Endothelial cell of umbilical vein (primary cell): Measurements from ENCODE around the gene FLVCR2. TPM values are rescaled to one million over a fixed set of nuclear protein-coding genes. Genes with fewer than 3 reads are reported as not detected.

Source experiments
- BruUV-seq: library from RNA; stranded (reverse); fragments of 400-500 nt; replicated peaks from 2 replicates; lab custom pipeline; 2021; lab: Mats Ljungman, UMichigan
- CTCF ChIA-PET: fragments of 300-600, 350-600 bp; sonication (Branson Sonifier 250); formaldehyde crosslinking; loops from one replicate; lab custom pipeline; 2021; ENCODE audit warnings: antibody characterized with exemption, inconsistent platforms; lab: Charles Lee
- POLR2A ChIA-PET: fragments of 300-600, 350-600 bp; sonication (Branson Sonifier 250); formaldehyde crosslinking; loops from one replicate; lab custom pipeline; 2021; ENCODE audit warnings: antibody characterized with exemption, inconsistent platforms; lab: Charles Lee
- DNase-seq: peaks from one replicate; pipeline ENCODE4 v3.0.0-alpha.2; 2011; ENCODE audit warnings: low read depth, low spot score
- FAIRE-seq: peaks from 2 replicates; lab custom pipeline; 2011; peaks lifted over from hg19 to GRCh38; lab: Jason Lieb, UNC
- H2AFZ ChIP-seq: 2 replicates; pipeline ENCODE4 v1.6.0; 2012; ENCODE audit warnings: low read depth, low read length, control low read depth, inconsistent platforms
- H3K27ac ChIP-seq: 2 replicates; pipeline ENCODE4 v1.5.1; 2011; ENCODE audit warnings: low read depth, mild to moderate bottlenecking, control low read depth, low read length, moderate library complexity; ENCODE audit not compliant: insufficient read depth
- H3K27me3 ChIP-seq, 2 experiments: 2 replicates each; pipeline versions ENCODE4 v1.6.0 to v1.6.1; 2011; ENCODE audit warnings: low read length in 2 of 2, mixed read lengths in 1 of 2; ENCODE audit not compliant: control insufficient read depth in 2 of 2, insufficient read depth in 2 of 2
- H3K36me3 ChIP-seq, 2 experiments: 2 replicates in 1 of 2; 3 replicates in 1 of 2; pipeline ENCODE4 v1.5.1; 2011; ENCODE audit warnings: low read length in 2 of 2, mild to moderate bottlenecking in 1 of 2, moderate library complexity in 1 of 2; ENCODE audit not compliant: control insufficient read depth in 2 of 2, insufficient read depth in 2 of 2; ENCODE audit errors: extremely low read depth in 1 of 2
- H3K4me1 ChIP-seq: 3 replicates; pipeline ENCODE4 v1.5.1; 2011; ENCODE audit warnings: mild to moderate bottlenecking, low read length; ENCODE audit not compliant: control insufficient read depth, insufficient read depth; ENCODE audit errors: extremely low read depth
- H3K4me2 ChIP-seq: 2 replicates; pipeline ENCODE4 v1.6.1; 2011; ENCODE audit warnings: low read length, control low read depth, mixed read lengths; ENCODE audit not compliant: insufficient read depth
- H3K4me3 ChIP-seq, 3 experiments: fragments of 200-600 bp in 1 of 3; sonication (generic), shearing (Covaris generic) in 1 of 3; replicated peaks in 1 of 3; 2 replicates each; pipeline ENCODE4 v1.5.1; 2011 to 2016; ENCODE audit warnings: control low read depth in 3 of 3, low read length in 3 of 3, mild to moderate bottlenecking in 2 of 3, inconsistent platforms in 1 of 3, low read depth in 1 of 3, moderate library complexity in 1 of 3; ENCODE audit not compliant: insufficient read depth in 1 of 3
- H3K79me2 ChIP-seq: 2 replicates; pipeline ENCODE4 v1.6.0; 2012; ENCODE audit warnings: low read length, inconsistent platforms; ENCODE audit not compliant: control insufficient read depth, insufficient read depth
- H3K9ac ChIP-seq: replicated peaks from 2 replicates; pipeline ENCODE3; 2011; ENCODE audit warnings: low read length, control low read depth; ENCODE audit not compliant: insufficient read depth; ENCODE audit errors: extremely low read depth
- H3K9me1 ChIP-seq: replicated peaks from 3 replicates; pipeline ENCODE4 v1.6.0; 2011; ENCODE audit warnings: mild to moderate bottlenecking, low read length; ENCODE audit not compliant: control insufficient read depth, insufficient read depth; ENCODE audit errors: extremely low read depth
- H3K9me3 ChIP-seq: replicated peaks from 2 replicates; pipeline ENCODE4 v1.5.1; 2012; ENCODE audit warnings: low read length, inconsistent platforms; ENCODE audit not compliant: control insufficient read depth, insufficient read depth
- H4K20me1 ChIP-seq: replicated peaks from 2 replicates; pipeline ENCODE3; 2011; ENCODE audit warnings: mild to moderate bottlenecking, low read length; ENCODE audit not compliant: control insufficient read depth, insufficient read depth; ENCODE audit errors: extremely low read depth
- EZH2 ChIP-seq: IDR thresholded peaks from 2 replicates; pipeline ENCODE4 v1.6.1; 2012; ENCODE audit warnings: borderline replicate concordance, low read depth, mild to moderate bottlenecking, moderate library complexity, low read length, inconsistent platforms; ENCODE audit not compliant: severe bottlenecking
- FOS ChIP-seq: IDR thresholded peaks from 2 replicates; pipeline ENCODE4 v1.6.1; 2011; ENCODE audit warnings: mild to moderate bottlenecking, low read length, moderate library complexity, borderline replicate concordance; ENCODE audit not compliant: insufficient read depth
- GATA2 ChIP-seq: IDR thresholded peaks from 2 replicates; pipeline ENCODE4 v1.7.0; 2011; ENCODE audit warnings: low read depth, mild to moderate bottlenecking, moderate library complexity, mixed read lengths, low read length; ENCODE audit not compliant: insufficient read length, insufficient read depth
- JUN ChIP-seq: IDR thresholded peaks from 2 replicates; pipeline ENCODE4 v1.6.1; 2011; ENCODE audit warnings: borderline replicate concordance, low read depth; ENCODE audit not compliant: insufficient read length, insufficient read depth
- POLR2A ChIP-seq: IDR thresholded peaks from 2 replicates; pipeline ENCODE4 v1.6.1; 2012; ENCODE audit warnings: low read depth, mild to moderate bottlenecking, control low read depth, low read length
- POLR2AphosphoS5 ChIP-seq: IDR thresholded peaks from 2 replicates; pipeline ENCODE4 v1.6.1; 2012; ENCODE audit warnings: low read depth, mild to moderate bottlenecking, control low read depth, low read length, moderate library complexity; ENCODE audit not compliant: insufficient read depth
- dilution Hi-C: fragments of 300-500 bp; cut with MboI; formaldehyde crosslinking; loops from one replicate; pipeline ENCODE4 v1.15.0; 2019; ENCODE audit warnings: low sequenced_read_pairs; ENCODE audit not compliant: extremely low pct_ligation_motif_present
- intact Hi-C: fragments of 100-400 bp; cut with micrococcal nuclease; formaldehyde crosslinking; loops from one replicate; pipeline ENCODE4 v1.10.0; 2022
- polyA plus RNA-seq, 4 experiments: library from polyadenylated mRNA; depleted of rRNA in 3 of 4; stranded (reverse) in 3 of 4; unstranded in 1 of 4; fragments of >200 nt; gene quantifications; 2 replicates each; pipeline versions ENCODE4 v1.2.1 to v1.2.3, GENCODE V29; 2011 to 2012; ENCODE audit warnings: missing spikeins in 1 of 4
- total RNA-seq: library from RNA; stranded (reverse); gene quantifications from 2 replicates; pipeline ENCODE4 v1.2.3, GENCODE V29; 2021
- TF ChIP-seq, protein P1 (sequence below): IDR thresholded peaks from 2 replicates; pipeline ENCODE4 v1.6.1; 2011; ENCODE audit not compliant: insufficient read depth, insufficient read length
- TF ChIP-seq, protein P2 (sequence below), 2 donors: IDR thresholded peaks; 1 replicate in 1 of 2; 2 replicates in 1 of 2; pipeline ENCODE4 v1.5.1; 2011; ENCODE audit warnings: low read length in 2 of 2, mild to moderate bottlenecking in 2 of 2, moderate library complexity in 2 of 2, control low read depth in 1 of 2, inconsistent platforms in 1 of 2, low read depth in 1 of 2; ENCODE audit not compliant: insufficient read depth in 1 of 2; ENCODE audit errors: extremely low read depth in 1 of 2

The FLVCR2 gene
- total and polyA plus RNA-seq, 2 donors (not counting 3 experiments of a cell fraction or from before 2014, with no cell fraction given): 1.4 to 4.9 TPM

GRCh38 chr14:75649773-75650172 lies 71.4 kb downstream of the FLVCR2 start:
- H3K9me1 ChIP-seq: no peaks in the 10 kb centered on the region
- TF ChIP-seq JUN: no peak
- no peak for TF ChIP-seq EZH2
- TF ChIP-seq POLR2AphosphoS5: no peak
- TF ChIP-seq GATA2: no peak
- TF ChIP-seq, protein P1, sequence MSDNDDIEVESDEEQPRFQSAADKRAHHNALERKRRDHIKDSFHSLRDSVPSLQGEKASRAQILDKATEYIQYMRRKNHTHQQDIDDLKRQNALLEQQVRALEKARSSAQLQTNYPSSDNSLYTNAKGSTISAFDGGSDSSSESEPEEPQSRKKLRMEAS: no peak
- TF ChIP-seq POLR2A: no peak
- TF ChIP-seq, protein P2, sequence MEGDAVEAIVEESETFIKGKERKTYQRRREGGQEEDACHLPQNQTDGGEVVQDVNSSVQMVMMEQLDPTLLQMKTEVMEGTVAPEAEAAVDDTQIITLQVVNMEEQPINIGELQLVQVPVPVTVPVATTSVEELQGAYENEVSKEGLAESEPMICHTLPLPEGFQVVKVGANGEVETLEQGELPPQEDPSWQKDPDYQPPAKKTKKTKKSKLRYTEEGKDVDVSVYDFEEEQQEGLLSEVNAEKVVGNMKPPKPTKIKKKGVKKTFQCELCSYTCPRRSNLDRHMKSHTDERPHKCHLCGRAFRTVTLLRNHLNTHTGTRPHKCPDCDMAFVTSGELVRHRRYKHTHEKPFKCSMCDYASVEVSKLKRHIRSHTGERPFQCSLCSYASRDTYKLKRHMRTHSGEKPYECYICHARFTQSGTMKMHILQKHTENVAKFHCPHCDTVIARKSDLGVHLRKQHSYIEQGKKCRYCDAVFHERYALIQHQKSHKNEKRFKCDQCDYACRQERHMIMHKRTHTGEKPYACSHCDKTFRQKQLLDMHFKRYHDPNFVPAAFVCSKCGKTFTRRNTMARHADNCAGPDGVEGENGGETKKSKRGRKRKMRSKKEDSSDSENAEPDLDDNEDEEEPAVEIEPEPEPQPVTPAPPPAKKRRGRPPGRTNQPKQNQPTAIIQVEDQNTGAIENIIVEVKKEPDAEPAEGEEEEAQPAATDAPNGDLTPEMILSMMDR (IDR thresholded peaks at IDR 0.05; ENCODE audit: extremely low read depth in 1 of 2, insufficient read depth in 1 of 2, low read depth in 1 of 2, low read length in 2 of 2): no peak
- TF ChIP-seq FOS: no peak
- H3K4me1 ChIP-seq: peaks cover 16% of the 10 kb centered on the region
- H3K4me3 ChIP-seq: no peak overlapping the region
- DNase-seq (no peak), FAIRE-seq (no peak)
- no peak overlapping the region for H3K4me2 ChIP-seq
- H4K20me1 ChIP-seq: no peaks in the 10 kb centered on the region
- H3K36me3 ChIP-seq: peaks cover 12 to 18% of the 10 kb centered on the region in 2 experiments
- H2AFZ ChIP-seq: no peak overlapping the region
- H3K27ac ChIP-seq: no peak overlapping the region
- intact Hi-C loops: loop anchor here (5.0 kb wide), 1 partner anchor 127 kb away; the partner anchor contains the start of gene BATF
- CTCF ChIA-PET: interaction anchor here (0.8 to 14.6 kb wide), 4 partner anchors 8 to 161 kb away, joined by 3 to 309 read pairs (median 3); partner anchors contain the start of gene FLVCR2
- no peak overlapping the region for H3K9ac ChIP-seq
- no peaks in the 10 kb centered on the region for H3K9me3 ChIP-seq
- BruUV-seq: no TSS peak
- no peaks in the 10 kb centered on the region for H3K79me2 ChIP-seq
- no peaks in the 10 kb centered on the region for H3K27me3 ChIP-seq
- dilution Hi-C loops: no loop called here
- POLR2A ChIA-PET: no interaction called here
